Measurements from ENCODE around the gene NKX3-2.

GRCh38 chr4:13584481-13584880, 40.2 kb upstream of the NKX3-2 start:
- no peak for TF ChIP-seq POLR2A (IDR thresholded peaks at IDR 0.05; ENCODE audit: low read depth, low read length)
- TF ChIP-seq POLR2AphosphoS5 (IDR thresholded peaks at IDR 0.05; ENCODE audit: low read depth, low read length): no peak

Measured in GM12892 (cell line).